ENCODE data around the gene RIN3.
"Not testable (repeated sequence)": the region's sequence is repeated elsewhere in the genome, so short reads cannot be mapped to it uniquely, and the experiment has no call there.

Gene RIN3

GRCh38 chr14:92528486-92529100 is 15.0 kb downstream of the RIN3 start:
- no peak for DNase-seq (ENCODE audit: low read depth in 2 of 2)

GRCh38 chr14:92529903-92530302 is 16.3 kb downstream of the RIN3 start:
- DNase-seq (ENCODE audit: low read depth in 2 of 2) = no peak

GRCh38 chr14:92531106-92531873 is 17.7 kb downstream of the RIN3 start:
- DNase-seq (ENCODE audit: low read depth in 2 of 2) = no peak

- DNase-seq (ENCODE audit: low read depth in 2 of 2) = no peak
These were observed 19.0 kb downstream of the RIN3 start for GRCh38 chr14:92532490-92533163.

- no peak for DNase-seq (ENCODE audit: low read depth in 2 of 2)
These were observed 21.5 kb downstream of the RIN3 start for GRCh38 chr14:92534932-92535643.

GRCh38 chr14:92536231-92536630 is 22.6 kb downstream of the RIN3 start:
- DNase-seq (ENCODE audit: low read depth in 2 of 2) = not testable (repeated sequence)

GRCh38 chr14:92538412-92538985 is 24.9 kb downstream of the RIN3 start:
- no peak for DNase-seq (ENCODE audit: low read depth in 2 of 2)

- no peak for DNase-seq (ENCODE audit: low read depth in 2 of 2)
These were observed 25.8 kb downstream of the RIN3 start for GRCh38 chr14:92539419-92539818.

GRCh38 chr14:92539875-92540274 is 26.3 kb downstream of the RIN3 start:
- no peak for DNase-seq (ENCODE audit: low read depth in 2 of 2)

GRCh38 chr14:92540472-92541048 is 27.0 kb downstream of the RIN3 start:
- no peak for DNase-seq (ENCODE audit: low read depth in 2 of 2)

- DNase-seq (ENCODE audit: low read depth in 2 of 2) = no peak
These were observed 29.4 kb downstream of the RIN3 start for GRCh38 chr14:92542766-92543554.

- no peak for DNase-seq (ENCODE audit: low read depth in 2 of 2)
These were observed 30.6 kb downstream of the RIN3 start for GRCh38 chr14:92544051-92544720.

GRCh38 chr14:92546347-92547053 is 32.9 kb downstream of the RIN3 start:
- DNase-seq (ENCODE audit: low read depth in 2 of 2) = no peak

GRCh38 chr14:92549105-92549858 is 35.7 kb downstream of the RIN3 start:
- no peak for DNase-seq (ENCODE audit: low read depth in 2 of 2)

GRCh38 chr14:92549859-92550230 is 36.3 kb downstream of the RIN3 start:
- no peak for DNase-seq (ENCODE audit: low read depth in 2 of 2)

GRCh38 chr14:92551044-92551841 is 37.7 kb downstream of the RIN3 start:
- no peak for DNase-seq (ENCODE audit: low read depth in 2 of 2)

- no peak for DNase-seq (ENCODE audit: low read depth in 2 of 2)
These were observed 38.5 kb downstream of the RIN3 start for GRCh38 chr14:92552066-92552465.

- no peak for DNase-seq (ENCODE audit: low read depth in 2 of 2)
These were observed 39.9 kb downstream of the RIN3 start for GRCh38 chr14:92553438-92553837.
